AG04450 (cell line): ENCODE data around the gene GMDS. TPM values are rescaled to one million over a fixed set of nuclear protein-coding genes. Genes with fewer than 3 reads are reported as not detected.

ENCODE experiments used
- CTCF ChIA-PET: fragments of 300-600, 350-600 bp; formaldehyde crosslinking; extraction: SDS; loops from one replicate; lab custom pipeline; 2022; ENCODE audit warnings: antibody characterized with exemption, inconsistent platforms; lab: Charles Lee
- POLR2A ChIA-PET: fragments of 350-600 bp; formaldehyde crosslinking; extraction: SDS; loops from one replicate; lab custom pipeline; 2021; ENCODE audit warnings: antibody characterized with exemption, inconsistent platforms; lab: Yijun Ruan, JAX
- DNase-seq: peaks from one replicate; pipeline ENCODE4 v3.0.0-alpha.2; 2011; ENCODE audit warnings: low read depth, low spot score
- H3K27ac ChIP-seq: one replicate; pipeline ENCODE4 v1.5.1; 2012; ENCODE audit warnings: low read depth, low read length, control low read depth
- H3K27me3 ChIP-seq: one replicate; pipeline ENCODE4 v1.6.0; 2012; ENCODE audit warnings: low read length; ENCODE audit not compliant: control insufficient read depth, insufficient read depth
- H3K4me3 ChIP-seq: 2 replicates; pipeline ENCODE4 v1.5.1; 2011; ENCODE audit warnings: mild to moderate bottlenecking, low read depth, low read length, control low read depth
- H3K9me3 ChIP-seq: 2 replicates; pipeline ENCODE4 v1.5.1; 2012; ENCODE audit warnings: low read length; ENCODE audit not compliant: control insufficient read depth, insufficient read depth
- polyA plus RNA-seq: library from polyadenylated mRNA; depleted of rRNA; stranded (reverse); fragments of >200 nt; gene quantifications from 2 replicates; pipeline ENCODE4 v1.2.3, GENCODE V29; 2011
- TF ChIP-seq, protein P1 (sequence below): IDR thresholded peaks from 2 replicates; pipeline ENCODE4 v1.5.1; 2011; ENCODE audit warnings: low read depth, low read length, control low read depth, inconsistent platforms

Gene GMDS
- polyA plus RNA-seq, 1 experiment, result 26.4 TPM

DNA sequence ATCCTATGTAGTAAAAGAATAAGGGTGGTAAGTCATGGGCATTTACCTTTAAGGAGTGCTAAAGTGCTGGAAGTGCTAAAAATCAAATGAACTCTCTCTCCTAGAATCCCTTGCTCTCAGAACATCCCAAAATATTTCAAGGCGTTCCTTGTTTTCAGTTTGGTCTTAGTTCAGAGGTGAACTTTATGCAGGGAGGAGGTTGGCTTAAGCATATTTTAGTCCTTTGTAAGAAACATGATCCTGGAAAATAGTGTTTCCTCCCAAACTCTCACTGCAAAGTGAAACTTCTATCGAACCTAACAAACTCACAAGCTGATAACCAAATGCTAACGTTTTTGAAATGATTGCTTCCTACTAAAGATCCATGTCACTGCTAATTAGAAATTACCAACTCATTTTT lies 404.3 kb downstream of the GMDS start:
- ChIA-PET CTCF (no interaction called here), POLR2A (no interaction called here)
- Histone ChIP-seq H3K27ac (no peak overlapping the region), H3K4me3 (no peak overlapping the region), H3K27me3 (no peaks in the 10 kb centered on the region), H3K9me3 (peaks cover 3% of the 10 kb centered on the region; the same call in 1 of the 2 replicates)
- DNase-seq, result no peak
- TF ChIP-seq, protein P1, sequence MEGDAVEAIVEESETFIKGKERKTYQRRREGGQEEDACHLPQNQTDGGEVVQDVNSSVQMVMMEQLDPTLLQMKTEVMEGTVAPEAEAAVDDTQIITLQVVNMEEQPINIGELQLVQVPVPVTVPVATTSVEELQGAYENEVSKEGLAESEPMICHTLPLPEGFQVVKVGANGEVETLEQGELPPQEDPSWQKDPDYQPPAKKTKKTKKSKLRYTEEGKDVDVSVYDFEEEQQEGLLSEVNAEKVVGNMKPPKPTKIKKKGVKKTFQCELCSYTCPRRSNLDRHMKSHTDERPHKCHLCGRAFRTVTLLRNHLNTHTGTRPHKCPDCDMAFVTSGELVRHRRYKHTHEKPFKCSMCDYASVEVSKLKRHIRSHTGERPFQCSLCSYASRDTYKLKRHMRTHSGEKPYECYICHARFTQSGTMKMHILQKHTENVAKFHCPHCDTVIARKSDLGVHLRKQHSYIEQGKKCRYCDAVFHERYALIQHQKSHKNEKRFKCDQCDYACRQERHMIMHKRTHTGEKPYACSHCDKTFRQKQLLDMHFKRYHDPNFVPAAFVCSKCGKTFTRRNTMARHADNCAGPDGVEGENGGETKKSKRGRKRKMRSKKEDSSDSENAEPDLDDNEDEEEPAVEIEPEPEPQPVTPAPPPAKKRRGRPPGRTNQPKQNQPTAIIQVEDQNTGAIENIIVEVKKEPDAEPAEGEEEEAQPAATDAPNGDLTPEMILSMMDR, result no peak

DNA sequence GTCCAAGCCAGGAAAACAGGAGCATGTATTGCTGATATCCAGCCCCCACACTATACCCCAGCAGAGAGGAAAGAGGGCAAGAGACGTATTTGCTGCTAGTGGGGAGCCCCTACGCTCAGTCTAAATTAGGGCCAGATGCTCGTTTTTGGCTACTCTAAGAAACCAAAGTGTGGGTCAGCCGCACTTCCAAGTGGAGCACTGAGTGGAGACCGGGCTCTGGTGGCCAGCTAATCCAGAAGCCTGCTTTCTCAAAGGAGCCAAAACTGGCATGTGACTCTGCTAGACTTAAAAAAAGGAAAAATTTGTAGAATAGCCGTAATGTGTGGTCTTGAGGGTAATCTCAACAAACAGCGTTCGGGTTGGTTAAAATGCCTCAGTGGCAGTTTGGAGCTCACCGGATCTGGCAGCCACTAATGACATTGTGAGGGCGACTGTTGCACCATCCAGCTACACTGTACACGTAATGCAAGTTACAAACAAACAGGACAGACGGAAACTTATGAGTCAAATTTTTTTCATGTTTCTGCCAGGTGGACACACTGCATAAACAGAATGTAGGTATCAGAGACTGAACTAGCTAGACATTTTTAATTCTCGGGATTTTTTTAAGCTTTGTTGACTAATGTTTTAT lies 404.8 kb downstream of the GMDS start:
- ChIA-PET POLR2A (interaction anchor here (0.6 kb wide), 1 partner anchor 14 kb away, joined by 3 read pairs; no protein-coding TSS in a partner anchor), CTCF (no interaction called here)
- H3K9me3 ChIP-seq, result peaks cover under 1% of the 10 kb centered on the region; the same call in 1 of the 2 replicates
- no peaks in the 10 kb centered on the region for H3K27me3 ChIP-seq
- TF ChIP-seq, protein P1, result no peak
- no peak for DNase-seq
- H3K27ac ChIP-seq, result no peak overlapping the region
- no peak overlapping the region for H3K4me3 ChIP-seq

DNA sequence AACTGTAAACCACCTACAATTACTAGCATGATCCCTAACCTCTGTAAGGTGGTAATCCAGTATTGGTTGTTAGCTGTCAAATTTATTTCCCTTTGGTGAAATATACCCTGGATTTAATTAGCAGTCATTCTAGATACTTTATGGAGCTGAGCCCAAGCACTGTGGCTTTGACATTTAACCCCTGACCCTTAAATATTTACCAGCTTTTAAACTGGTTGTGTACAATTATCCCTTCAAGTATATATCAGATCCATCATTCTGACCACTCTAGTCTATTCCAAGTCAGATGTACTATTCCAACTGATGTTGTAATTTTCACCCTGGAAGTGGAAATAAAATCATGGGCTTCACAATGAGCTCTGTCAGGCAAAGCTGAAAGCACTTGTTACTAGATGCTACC lies 406.0 kb downstream of the GMDS start:
- Histone ChIP-seq H3K4me3 (no peak overlapping the region), H3K9me3 (no peaks in the 10 kb centered on the region), H3K27me3 (no peaks in the 10 kb centered on the region), H3K27ac (no peak overlapping the region)
- CTCF ChIA-PET, result interaction anchor here (1.2 kb wide), 1 partner anchor 265 kb away, joined by 3 read pairs; no protein-coding TSS in a partner anchor
- POLR2A ChIA-PET, result no interaction called here
- TF ChIP-seq, protein P1, result no peak
- DNase-seq, result no peak

DNA sequence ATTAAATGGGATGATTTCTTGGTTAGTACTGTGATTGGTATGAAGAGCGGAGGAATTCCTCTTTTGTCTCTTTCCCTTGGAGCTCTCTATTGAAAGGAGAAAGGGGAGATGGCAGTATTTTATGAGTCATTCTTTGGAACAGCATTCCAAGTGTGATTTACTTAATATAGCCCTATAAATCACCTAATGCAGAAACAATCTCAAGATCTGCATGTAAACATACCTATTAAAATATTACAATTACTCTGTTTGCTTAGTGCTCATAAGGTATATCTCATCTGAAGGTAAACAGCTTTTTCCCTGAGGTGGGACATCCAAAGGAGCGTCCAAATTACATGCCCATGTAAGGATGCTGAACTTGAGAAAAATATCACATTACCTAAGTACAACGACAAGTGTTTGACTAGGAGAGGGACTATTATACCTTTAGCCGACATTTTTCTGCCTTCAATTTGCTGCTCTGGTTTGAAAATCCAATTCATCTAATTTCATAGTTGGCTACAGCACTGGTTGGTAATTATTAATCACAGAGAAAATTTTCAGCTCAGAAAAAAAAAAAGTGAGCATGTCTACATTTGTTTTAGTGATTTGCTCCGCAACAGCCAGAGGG lies 406.7 kb downstream of the GMDS start:
- TF ChIP-seq, protein P1, result no peak
- H3K27me3 ChIP-seq, result no peaks in the 10 kb centered on the region
- H3K9me3 ChIP-seq, result no peaks in the 10 kb centered on the region
- POLR2A ChIA-PET, result no interaction called here
- no peak for DNase-seq
- CTCF ChIA-PET, result interaction anchor here (0.5 to 1.2 kb wide), 3 partner anchors 266 to 989 kb away, joined by 3 to 5 read pairs (median 3); no protein-coding TSS in a partner anchor
- no peak overlapping the region for H3K4me3 ChIP-seq
- no peak overlapping the region for H3K27ac ChIP-seq

DNA sequence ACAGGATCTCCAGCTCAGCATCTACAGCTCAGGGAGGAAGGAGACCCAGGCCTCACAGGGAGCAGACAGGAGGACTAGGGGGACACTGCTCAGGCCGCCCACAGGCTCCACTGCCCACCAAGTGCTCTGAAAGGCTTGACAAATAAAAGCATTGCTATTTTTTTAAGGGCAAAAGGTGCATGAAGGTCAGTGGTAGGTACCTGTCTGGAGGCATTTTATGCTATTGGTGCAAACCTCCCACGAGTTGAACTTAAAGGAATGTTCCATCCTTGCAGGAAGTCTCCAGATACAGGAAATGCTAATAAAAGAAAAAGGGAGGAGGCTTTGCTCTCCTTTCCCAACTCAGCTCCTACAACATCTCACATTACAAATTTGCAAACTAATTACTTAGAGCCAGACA lies 407.6 kb downstream of the GMDS start:
- TF ChIP-seq, protein P1, result no peak
- Histone ChIP-seq H3K27ac (no peak overlapping the region), H3K4me3 (no peak overlapping the region), H3K27me3 (no peaks in the 10 kb centered on the region), H3K9me3 (no peaks in the 10 kb centered on the region)
- ChIA-PET CTCF (interaction anchor here (0.5 kb wide), 1 partner anchor 914 kb away, joined by 3 read pairs; no protein-coding TSS in a partner anchor), POLR2A (no interaction called here)
- DNase-seq, result no peak
